Fibroblast of skin of right quadriceps (primary cell): ENCODE measurements around the gene GRB2.
"Not testable (repeated sequence)": the region's sequence is repeated elsewhere in the genome, so short reads cannot be mapped to it uniquely, and the experiment has no call there.

Source experiments
- DNase-seq: peaks from one replicate; pipeline ENCODE4 v3.0.0-alpha.2; 2013

GRB2 gene

GRCh38 chr17:75405365-75406221, at the start of gene GRB2:
Gene GRB2 (minus strand): TSS chr17:75405678. CDS start chr17:75393628, 12,050 bp downstream.
- DNase-seq: peak; percentile 95

- DNase-seq: not testable (repeated sequence)
Observed at GRCh38 chr17:75454672-75455071, 49.2 kb upstream of the GRB2 start.

GRCh38 chr17:75454193-75454592, 48.7 kb upstream of the GRB2 start:
- no peak for DNase-seq

- DNase-seq: no peak
Observed at GRCh38 chr17:75450270-75450669, 44.8 kb upstream of the GRB2 start.

GRCh38 chr17:75447951-75448856, 42.7 kb upstream of the GRB2 start:
- DNase-seq: no peak

- not testable (repeated sequence) for DNase-seq
Observed at GRCh38 chr17:75445896-75446295, 40.4 kb upstream of the GRB2 start.

- DNase-seq: no peak
Observed at GRCh38 chr17:75445296-75445695, 39.8 kb upstream of the GRB2 start.

- no peak for DNase-seq
Observed at GRCh38 chr17:75442168-75443103, 37.0 kb upstream of the GRB2 start.

GRCh38 chr17:75440738-75441448, 35.4 kb upstream of the GRB2 start:
- no peak for DNase-seq

GRCh38 chr17:75439287-75439686, 33.8 kb upstream of the GRB2 start:
- DNase-seq: no peak

- not testable (repeated sequence) for DNase-seq
Observed at GRCh38 chr17:75437404-75437803, 31.9 kb upstream of the GRB2 start.

- not testable (repeated sequence) for DNase-seq
Observed at GRCh38 chr17:75434433-75434832, 29.0 kb upstream of the GRB2 start.

- DNase-seq: no peak
Observed at GRCh38 chr17:75433218-75433783, 27.8 kb upstream of the GRB2 start.

GRCh38 chr17:75430159-75430974, 24.9 kb upstream of the GRB2 start:
- peak; percentile 80 for DNase-seq

GRCh38 chr17:75428543-75429469, 23.3 kb upstream of the GRB2 start:
- DNase-seq: peak; percentile 83

- DNase-seq: no peak
Observed at GRCh38 chr17:75418531-75418930, 13.1 kb upstream of the GRB2 start.

- no peak for DNase-seq
Observed at GRCh38 chr17:75417054-75417580, 11.6 kb upstream of the GRB2 start.

- DNase-seq: no peak
Observed at GRCh38 chr17:75416006-75416405, 10.5 kb upstream of the GRB2 start.

- DNase-seq: no peak
Observed at GRCh38 chr17:75414488-75414887, 9.0 kb upstream of the GRB2 start.
